Uterus (tissue), 2 donors: ENCODE results near the gene FBLIM1.

Source experiments
- CTCF ChIP-seq, 4 experiments: fragments of 200-600 bp in 2 of 4; fragments of 450-650 bp in 2 of 4; sonication (generic) in 2 of 4; IDR thresholded peaks; one replicate each; pipeline ENCODE4 v1.5.1; 2016 to 2019; ENCODE audit warnings: antibody characterized with exemption in 4 of 4, mild to moderate bottlenecking in 2 of 4, moderate library complexity in 1 of 4
- POLR2A ChIP-seq, 2 donors: fragments of 450-650 bp; IDR thresholded peaks; one replicate each; pipeline ENCODE4 v1.6.1; 2016; ENCODE audit warnings: antibody characterized with exemption in 2 of 2, mild to moderate bottlenecking in 1 of 2, moderate library complexity in 1 of 2

- peak in 1 of 4 experiments; percentile 2 for TF ChIP-seq CTCF (IDR thresholded peaks at IDR 0.05)
- peak; percentile 79 to 87 for TF ChIP-seq POLR2A (IDR thresholded peaks at IDR 0.05)
Observed at GRCh38 chr1:15834406-15835204, 76.0 kb downstream of the FBLIM1 start.
